Retinal pigment epithelial cell (primary cell): ENCODE measurements around the gene PCDHGB2.
"Not testable (repeated sequence)": the region's sequence is repeated elsewhere in the genome, so short reads cannot be mapped to it uniquely, and the experiment has no call there.

Source experiments
- DNase-seq: peaks from one replicate; pipeline ENCODE4 v3.0.0-alpha.2; 2010; ENCODE audit warnings: low read depth
- H3K4me3 ChIP-seq: 2 replicates; pipeline ENCODE4 v1.5.1; 2011; ENCODE audit warnings: mild to moderate bottlenecking, low read length, control low read depth, moderate library complexity
- TF ChIP-seq, protein P1 (sequence below): conservative IDR thresholded peaks from 2 replicates; pipeline ENCODE4 v1.5.1; 2011; ENCODE audit warnings: low read depth, low read length, control low read depth, inconsistent platforms

PCDHGB2 gene

DNA sequence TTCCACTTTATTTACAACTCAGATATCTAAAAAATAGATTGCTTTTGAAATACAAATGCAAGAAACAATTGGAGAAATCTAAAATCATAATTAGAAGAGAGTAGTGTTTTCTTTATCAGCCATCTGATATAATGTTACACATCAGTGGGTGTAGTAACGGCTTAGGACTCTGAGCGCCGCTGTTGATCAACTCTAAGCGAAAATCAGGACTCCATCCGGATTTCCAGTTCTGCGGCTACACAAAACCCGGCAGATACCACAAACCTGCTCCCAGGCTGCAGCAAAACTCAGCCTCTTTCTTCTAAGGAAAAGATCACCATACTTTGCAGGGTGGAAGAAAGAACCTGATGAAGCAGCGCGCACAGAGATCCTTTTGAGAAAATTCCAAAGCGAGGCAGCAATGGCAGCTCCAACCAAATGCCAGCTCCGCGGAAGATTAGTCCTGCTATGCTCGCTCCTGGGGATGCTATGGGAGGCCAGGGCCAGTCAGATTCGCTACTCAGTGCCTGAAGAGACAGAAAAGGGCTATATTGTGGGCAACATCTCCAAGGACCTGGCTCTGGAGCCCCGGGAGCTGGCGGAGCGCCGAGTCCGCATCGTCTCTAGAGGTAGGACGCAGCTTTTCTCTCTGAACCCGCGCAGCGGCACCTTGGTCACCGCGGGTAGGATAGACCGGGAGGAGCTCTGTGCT lies 42.9 kb downstream of the PCDHGB2 start, which contains the start of gene PCDHGA9:
PCDHGA9 (plus strand) TSS at position 226 of the 691 bp plus-strand sequence; CDS start at position 401, 175 bp downstream.
- TF ChIP-seq, protein P1, sequence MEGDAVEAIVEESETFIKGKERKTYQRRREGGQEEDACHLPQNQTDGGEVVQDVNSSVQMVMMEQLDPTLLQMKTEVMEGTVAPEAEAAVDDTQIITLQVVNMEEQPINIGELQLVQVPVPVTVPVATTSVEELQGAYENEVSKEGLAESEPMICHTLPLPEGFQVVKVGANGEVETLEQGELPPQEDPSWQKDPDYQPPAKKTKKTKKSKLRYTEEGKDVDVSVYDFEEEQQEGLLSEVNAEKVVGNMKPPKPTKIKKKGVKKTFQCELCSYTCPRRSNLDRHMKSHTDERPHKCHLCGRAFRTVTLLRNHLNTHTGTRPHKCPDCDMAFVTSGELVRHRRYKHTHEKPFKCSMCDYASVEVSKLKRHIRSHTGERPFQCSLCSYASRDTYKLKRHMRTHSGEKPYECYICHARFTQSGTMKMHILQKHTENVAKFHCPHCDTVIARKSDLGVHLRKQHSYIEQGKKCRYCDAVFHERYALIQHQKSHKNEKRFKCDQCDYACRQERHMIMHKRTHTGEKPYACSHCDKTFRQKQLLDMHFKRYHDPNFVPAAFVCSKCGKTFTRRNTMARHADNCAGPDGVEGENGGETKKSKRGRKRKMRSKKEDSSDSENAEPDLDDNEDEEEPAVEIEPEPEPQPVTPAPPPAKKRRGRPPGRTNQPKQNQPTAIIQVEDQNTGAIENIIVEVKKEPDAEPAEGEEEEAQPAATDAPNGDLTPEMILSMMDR = peak; percentile 55
- no peak for DNase-seq
- peak within 1 kb of the TSS; percentile 29 for H3K4me3 ChIP-seq

DNA sequence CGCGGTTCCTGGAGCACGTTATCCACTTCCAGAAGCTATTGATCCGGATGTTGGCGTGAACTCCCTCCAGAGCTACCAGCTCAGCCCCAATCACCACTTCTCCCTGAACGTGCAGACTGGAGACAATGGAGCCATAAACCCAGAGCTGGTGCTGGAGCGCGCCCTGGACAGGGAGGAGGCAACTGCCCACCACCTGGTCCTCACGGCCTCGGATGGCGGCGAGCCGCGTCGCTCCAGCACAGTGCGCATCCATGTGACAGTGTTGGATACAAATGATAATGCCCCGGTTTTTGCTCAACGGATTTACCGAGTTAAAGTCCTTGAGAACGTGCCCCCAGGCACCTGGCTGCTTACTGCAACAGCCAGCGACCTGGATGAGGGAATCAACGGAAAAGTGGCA lies 43.6 kb downstream of the PCDHGB2 start:
- DNase-seq = no peak
- H3K4me3 ChIP-seq = no peak overlapping the region
- TF ChIP-seq, protein P1 = no peak

DNA sequence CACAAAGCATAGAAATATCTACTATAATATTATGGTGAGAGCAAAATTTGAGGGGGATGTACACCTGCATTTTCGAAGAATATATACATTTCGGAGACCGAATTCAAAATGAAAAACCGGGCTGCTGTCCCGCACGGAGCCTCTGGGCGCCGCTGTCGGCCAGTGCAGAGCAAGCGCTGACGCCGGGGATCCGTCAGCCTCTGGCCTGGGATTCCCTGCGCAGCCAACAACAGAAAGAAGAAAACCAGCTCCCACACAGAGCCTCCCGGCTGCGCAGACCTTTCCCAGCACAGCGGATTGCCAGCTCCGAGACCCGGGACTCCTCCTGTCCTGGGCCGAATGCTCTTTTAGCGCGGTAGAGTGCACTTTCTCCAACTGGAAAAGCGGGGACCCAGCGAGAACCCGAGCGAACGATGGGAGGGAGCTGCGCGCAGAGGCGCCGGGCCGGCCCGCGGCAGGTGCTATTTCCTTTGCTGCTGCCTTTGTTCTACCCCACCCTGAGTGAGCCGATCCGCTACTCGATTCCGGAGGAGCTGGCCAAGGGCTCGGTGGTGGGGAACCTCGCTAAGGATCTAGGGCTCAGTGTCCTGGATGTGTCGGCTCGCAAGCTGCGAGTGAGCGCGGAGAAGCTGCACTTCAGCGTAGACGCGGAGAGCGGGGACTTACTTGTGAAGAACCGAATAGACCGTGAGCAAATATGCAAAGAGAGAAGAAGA lies 48.2 kb downstream of the PCDHGB2 start, which contains the start of gene PCDHGB6:
PCDHGB6 (plus strand) TSS at position 232 of the 716 bp plus-strand sequence; CDS start at position 414, 182 bp downstream.
- peak within 1 kb of the TSS; percentile 42 for H3K4me3 ChIP-seq
- DNase-seq = not testable (repeated sequence)

DNA sequence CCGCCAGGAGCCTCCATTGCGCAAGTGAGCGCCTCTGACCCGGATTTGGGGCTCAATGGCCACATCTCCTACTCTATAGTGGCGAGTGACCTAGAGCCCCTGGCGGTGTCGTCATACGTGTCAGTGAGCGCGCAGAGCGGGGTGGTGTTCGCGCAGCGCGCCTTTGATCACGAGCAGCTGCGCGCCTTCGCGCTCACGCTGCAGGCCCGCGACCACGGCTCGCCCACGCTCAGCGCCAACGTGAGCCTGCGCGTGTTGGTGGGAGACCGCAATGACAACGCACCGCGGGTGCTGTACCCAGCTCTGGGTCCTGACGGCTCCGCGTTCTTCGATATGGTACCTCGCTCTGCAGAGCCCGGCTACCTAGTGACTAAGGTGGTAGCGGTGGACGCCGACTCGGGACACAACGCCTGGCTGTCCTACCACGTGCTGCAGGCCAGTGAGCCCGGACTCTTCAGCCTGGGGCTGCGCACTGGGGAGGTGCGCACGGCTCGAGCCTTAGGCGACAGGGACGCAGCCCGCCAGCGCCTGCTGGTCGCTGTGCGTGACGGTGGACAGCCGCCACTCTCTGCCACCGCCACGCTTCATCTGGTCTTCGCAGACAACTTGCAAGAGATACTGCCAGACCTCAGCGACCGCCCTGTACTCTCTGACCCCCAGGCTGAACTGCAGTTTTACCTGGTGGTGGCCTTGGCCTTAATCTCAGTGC lies 50.0 kb downstream of the PCDHGB2 start:
- DNase-seq = no peak
- TF ChIP-seq, protein P1 = no peak
- no peak overlapping the region for H3K4me3 ChIP-seq

More for the DNA sequence above, 48.2 kb downstream of the PCDHGB2 start, which contains the start of gene PCDHGB6:
- TF ChIP-seq, protein P1 = peak; percentile 71

DNA sequence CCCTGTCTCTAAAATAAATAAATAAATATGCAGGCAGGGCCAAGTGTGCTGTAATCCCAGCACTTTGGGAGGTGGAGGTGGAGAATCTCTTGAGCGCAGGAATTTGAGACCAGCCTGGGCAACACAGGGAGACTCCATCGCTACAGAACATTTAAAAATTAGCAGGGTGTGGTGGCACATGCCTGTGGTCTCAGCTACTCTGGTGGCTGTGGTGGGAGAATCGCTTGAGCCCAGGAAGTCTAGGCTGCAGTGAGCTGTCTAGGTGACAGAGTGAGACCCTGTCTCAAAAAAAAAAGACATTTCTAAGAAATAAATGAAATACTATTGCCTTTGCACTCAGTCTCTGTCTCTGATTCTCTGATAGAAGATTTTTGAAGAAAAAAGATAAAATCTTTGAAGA lies 51.8 kb downstream of the PCDHGB2 start:
- no peak for DNase-seq
- TF ChIP-seq, protein P1 = no peak
- no peak overlapping the region for H3K4me3 ChIP-seq
